ENCODE results near the gene SNTG2.

Gene SNTG2

GRCh38 chr2:1269812-1270211, 319.2 kb downstream of the SNTG2 start:
- ATAC-seq (ENCODE audit: low read depth) (no peak), DNase-seq (ENCODE audit: low spot score) (no peak)
- H3K4me1 ChIP-seq (ENCODE audit: insufficient read depth, poor library complexity, severe bottlenecking), result no peaks in the 10 kb centered on the region
- no peaks in the 10 kb centered on the region for H3K36me3 ChIP-seq (ENCODE audit: low read depth)
- TF ChIP-seq CTCF (IDR thresholded peaks at IDR 0.05; ENCODE audit: poor library complexity, severe bottlenecking), result no peak
- no peak overlapping the region for H3K4me3 ChIP-seq (ENCODE audit: severe bottlenecking)
- H3K27ac ChIP-seq (ENCODE audit: poor library complexity, severe bottlenecking), result no peak overlapping the region
- H3K27me3 ChIP-seq (ENCODE audit: insufficient read depth, poor library complexity, severe bottlenecking), result no peaks in the 10 kb centered on the region
- no peaks in the 10 kb centered on the region for H3K9me3 ChIP-seq (ENCODE audit: severe bottlenecking)

DNA sequence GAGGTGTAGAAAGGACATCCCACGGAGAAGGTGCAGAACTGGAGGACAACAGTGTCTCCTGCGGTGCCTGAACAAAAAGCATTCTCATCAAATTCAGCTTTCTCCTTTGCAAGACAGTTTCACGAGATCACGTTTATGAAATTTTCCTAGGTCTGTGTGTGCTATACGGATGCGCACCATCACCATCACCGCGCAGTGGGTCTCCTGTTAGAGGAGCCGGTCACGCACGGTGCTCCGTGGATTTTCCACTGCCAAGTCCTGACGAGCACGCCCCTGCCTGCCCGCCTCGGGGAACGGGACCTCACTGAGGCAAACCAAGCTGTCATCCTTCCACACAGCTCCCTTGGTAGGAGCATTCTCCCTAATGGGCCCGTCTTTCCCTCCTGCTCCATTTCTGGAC, 322.2 kb downstream of the SNTG2 start:
- Histone ChIP-seq H3K4me1 (ENCODE audit: insufficient read depth, poor library complexity, severe bottlenecking) (no peaks in the 10 kb centered on the region), H3K4me3 (ENCODE audit: severe bottlenecking) (no peak overlapping the region), H3K27ac (ENCODE audit: poor library complexity, severe bottlenecking) (no peak overlapping the region), H3K9me3 (ENCODE audit: severe bottlenecking) (no peaks in the 10 kb centered on the region), H3K27me3 (ENCODE audit: insufficient read depth, poor library complexity, severe bottlenecking) (no peaks in the 10 kb centered on the region), H3K36me3 (ENCODE audit: low read depth) (no peaks in the 10 kb centered on the region)
- TF ChIP-seq CTCF (IDR thresholded peaks at IDR 0.05; ENCODE audit: poor library complexity, severe bottlenecking), result no peak
- ATAC-seq (ENCODE audit: low read depth) (no peak), DNase-seq (ENCODE audit: low spot score) (no peak)

GRCh38 chr2:1277634-1278033, 327.0 kb downstream of the SNTG2 start:
- no peak overlapping the region for H3K4me3 ChIP-seq (ENCODE audit: severe bottlenecking)
- no peaks in the 10 kb centered on the region for H3K27me3 ChIP-seq (ENCODE audit: insufficient read depth, poor library complexity, severe bottlenecking)
- no peak overlapping the region for H3K27ac ChIP-seq (ENCODE audit: poor library complexity, severe bottlenecking)
- no peaks in the 10 kb centered on the region for H3K4me1 ChIP-seq (ENCODE audit: insufficient read depth, poor library complexity, severe bottlenecking)
- TF ChIP-seq CTCF (IDR thresholded peaks at IDR 0.05; ENCODE audit: poor library complexity, severe bottlenecking), result no peak
- H3K9me3 ChIP-seq (ENCODE audit: severe bottlenecking), result no peaks in the 10 kb centered on the region
- ATAC-seq (ENCODE audit: low read depth) (no peak), DNase-seq (ENCODE audit: low spot score) (no peak)
- no peaks in the 10 kb centered on the region for H3K36me3 ChIP-seq (ENCODE audit: low read depth)

DNA sequence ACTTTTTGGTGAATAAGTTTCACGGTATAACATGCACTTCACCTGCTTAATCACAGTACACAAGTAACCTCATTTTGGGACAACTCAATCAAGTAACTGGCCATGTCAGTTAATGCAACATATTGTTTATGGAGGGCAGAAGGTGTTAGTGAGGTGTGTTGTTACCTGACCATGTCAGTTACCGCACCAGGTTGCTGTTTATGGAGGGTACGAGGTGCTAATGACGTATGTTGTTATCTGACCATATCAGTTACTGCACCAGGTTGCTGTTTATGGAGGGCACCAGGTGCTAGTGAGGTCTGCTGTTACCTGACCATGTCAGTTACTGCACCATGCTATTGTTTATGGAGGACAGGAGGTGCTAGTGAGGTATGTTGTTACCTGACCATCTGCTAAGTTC, 327.5 kb downstream of the SNTG2 start:
- Histone ChIP-seq H3K27me3 (ENCODE audit: insufficient read depth, poor library complexity, severe bottlenecking) (no peaks in the 10 kb centered on the region), H3K9me3 (ENCODE audit: severe bottlenecking) (no peaks in the 10 kb centered on the region), H3K4me3 (ENCODE audit: severe bottlenecking) (no peak overlapping the region), H3K36me3 (ENCODE audit: low read depth) (no peaks in the 10 kb centered on the region), H3K27ac (ENCODE audit: poor library complexity, severe bottlenecking) (no peak overlapping the region), H3K4me1 (ENCODE audit: insufficient read depth, poor library complexity, severe bottlenecking) (no peaks in the 10 kb centered on the region)
- no peak for ATAC-seq (ENCODE audit: low read depth)
- no peak for DNase-seq (ENCODE audit: low spot score)
- TF ChIP-seq CTCF (IDR thresholded peaks at IDR 0.05; ENCODE audit: poor library complexity, severe bottlenecking), result no peak

GRCh38 chr2:1278861-1279260, 328.2 kb downstream of the SNTG2 start:
- H3K9me3 ChIP-seq (ENCODE audit: severe bottlenecking), result no peaks in the 10 kb centered on the region
- no peaks in the 10 kb centered on the region for H3K4me1 ChIP-seq (ENCODE audit: insufficient read depth, poor library complexity, severe bottlenecking)
- H3K36me3 ChIP-seq (ENCODE audit: low read depth), result no peaks in the 10 kb centered on the region
- H3K27me3 ChIP-seq (ENCODE audit: insufficient read depth, poor library complexity, severe bottlenecking), result no peaks in the 10 kb centered on the region
- H3K4me3 ChIP-seq (ENCODE audit: severe bottlenecking), result no peak overlapping the region
- DNase-seq (ENCODE audit: low spot score), result no peak
- no peak overlapping the region for H3K27ac ChIP-seq (ENCODE audit: poor library complexity, severe bottlenecking)
- no peak for TF ChIP-seq CTCF (IDR thresholded peaks at IDR 0.05; ENCODE audit: poor library complexity, severe bottlenecking)
- ATAC-seq (ENCODE audit: low read depth), result no peak
